NOMO-1 (cell line): Measurements from ENCODE around the gene ZWILCH.
"Not testable (repeated sequence)": the region's sequence is repeated elsewhere in the genome, so short reads cannot be mapped to it uniquely, and the experiment has no call there.

ENCODE experiments used
- DNase-seq, 2 experiments: peaks; one replicate each; lab custom pipeline; 2025; ENCODE audit not compliant: unreplicated experiment in 2 of 2; lab: John Stamatoyannopoulos, UW

Gene ZWILCH

DNA sequence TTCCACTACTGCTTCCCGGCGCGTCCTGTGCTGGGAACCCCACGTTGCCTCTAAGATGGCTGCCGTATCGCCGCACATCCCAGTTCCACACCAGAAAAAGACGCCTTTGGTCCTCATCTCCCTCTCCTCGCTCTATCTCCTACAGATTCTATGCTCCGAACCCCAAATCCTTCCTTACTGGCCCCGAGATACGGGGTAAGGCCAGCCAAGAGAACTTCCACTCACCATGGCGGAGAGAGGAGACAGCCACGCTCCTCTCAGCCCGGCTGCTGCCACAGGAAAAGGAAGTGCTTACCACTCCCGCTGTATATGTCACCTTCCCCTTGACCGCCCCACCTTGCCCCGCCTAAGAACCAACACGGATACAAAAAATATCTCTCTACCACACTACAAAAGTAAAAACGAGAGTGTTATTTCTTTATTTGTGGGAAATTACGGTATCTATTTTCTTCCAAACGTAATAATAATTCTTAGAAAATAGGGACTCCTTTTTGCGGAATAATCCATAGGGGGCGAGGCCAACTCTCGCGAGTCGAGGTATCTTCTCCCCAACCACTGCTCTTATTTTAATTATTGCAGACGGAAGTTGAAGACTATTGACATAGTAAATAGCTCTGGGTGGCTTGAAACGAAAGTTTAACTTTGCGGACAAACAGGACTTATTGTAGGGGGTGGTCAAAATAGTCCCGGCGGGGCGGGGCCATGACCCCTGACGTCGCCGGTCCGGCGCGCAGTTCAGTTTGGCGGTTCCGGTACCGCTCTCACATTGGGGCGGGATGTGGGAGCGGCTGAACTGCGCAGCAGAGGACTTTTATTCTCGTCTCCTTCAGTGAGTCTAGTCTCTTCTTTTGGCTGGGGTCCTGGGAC, at the start of gene ZWILCH, which contains the start of gene RPL4:
ZWILCH (plus strand) TSS at position 764 of the 867 bp plus-strand sequence; CDS start at position 777, 13 bp downstream.
RPL4 (minus strand) TSS at position 293 of the 867 bp plus-strand sequence; CDS start at position 228, 65 bp downstream.
- DNase-seq, result peak; percentile 82 to 84

DNA sequence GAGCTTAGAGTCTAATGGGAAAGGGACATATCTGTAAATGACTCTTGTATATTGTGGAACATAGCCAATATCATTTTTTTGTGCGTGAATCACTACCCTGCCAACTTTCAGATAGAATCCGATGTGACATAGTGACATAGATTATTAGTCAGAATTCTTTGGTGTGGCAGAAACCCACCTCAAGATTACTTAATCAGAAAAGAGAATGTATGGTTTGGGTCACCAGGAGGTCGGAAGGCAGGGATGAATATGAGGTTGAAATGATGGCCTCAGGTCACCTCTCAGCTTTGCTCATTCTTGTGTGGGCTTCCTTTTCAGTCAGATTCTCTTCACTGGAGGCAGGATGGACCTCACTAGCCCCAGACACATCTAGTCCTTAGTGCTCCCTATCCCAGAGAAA, 48.9 kb upstream of the ZWILCH start:
- no peak for DNase-seq

GRCh38 chr15:66459818-66460615, 45.1 kb upstream of the ZWILCH start:
- no peak for DNase-seq

- not testable (repeated sequence) for DNase-seq
Measured at GRCh38 chr15:66461294-66461693, 43.8 kb upstream of the ZWILCH start.

DNA sequence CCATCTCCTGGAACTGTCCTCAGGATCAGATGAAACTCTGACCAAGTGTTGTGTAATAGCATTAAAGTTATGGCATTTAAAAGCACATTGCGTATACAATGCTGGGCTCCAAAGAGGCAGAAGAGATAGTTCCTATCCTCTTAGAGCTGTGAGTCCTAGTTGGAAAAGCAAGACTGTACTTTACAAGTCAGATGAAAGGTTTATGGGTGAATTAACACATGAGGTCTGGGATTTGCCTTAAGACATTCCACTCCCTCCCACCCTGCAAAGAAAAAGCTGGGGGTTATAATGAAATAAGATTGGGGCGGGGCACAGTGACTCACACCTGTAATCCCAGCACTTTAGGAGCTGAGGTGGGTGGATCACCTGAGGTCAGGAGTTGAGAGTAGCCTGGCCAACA, 43.2 kb upstream of the ZWILCH start:
- no peak for DNase-seq

DNA sequence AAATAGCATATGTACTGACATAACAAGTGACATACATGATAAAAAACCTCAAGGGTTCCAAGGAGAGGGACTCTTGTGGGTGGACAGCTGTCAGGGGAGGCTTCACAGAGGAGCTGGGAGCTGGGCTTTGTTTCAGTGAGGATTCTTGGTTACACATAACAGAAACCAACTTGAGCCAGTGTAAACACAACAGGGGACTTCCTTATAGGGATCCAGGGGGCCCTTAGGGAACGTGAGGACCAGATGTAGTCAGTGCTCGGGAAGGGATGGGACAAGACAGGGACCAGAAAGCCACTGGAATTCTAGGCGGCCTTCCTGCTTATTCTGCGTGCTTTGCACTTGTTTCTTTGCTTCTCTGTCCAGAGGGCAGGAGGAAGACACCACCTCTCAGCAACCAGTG, 42.5 kb upstream of the ZWILCH start:
- DNase-seq, result no peak

GRCh38 chr15:66465294-66465693, 39.8 kb upstream of the ZWILCH start:
- peak; percentile 4 to 19 for DNase-seq

GRCh38 chr15:66467162-66468040, 37.7 kb upstream of the ZWILCH start:
- DNase-seq, result not testable (repeated sequence)

GRCh38 chr15:66470825-66471224, 34.3 kb upstream of the ZWILCH start:
- DNase-seq, result not testable (repeated sequence)

DNA sequence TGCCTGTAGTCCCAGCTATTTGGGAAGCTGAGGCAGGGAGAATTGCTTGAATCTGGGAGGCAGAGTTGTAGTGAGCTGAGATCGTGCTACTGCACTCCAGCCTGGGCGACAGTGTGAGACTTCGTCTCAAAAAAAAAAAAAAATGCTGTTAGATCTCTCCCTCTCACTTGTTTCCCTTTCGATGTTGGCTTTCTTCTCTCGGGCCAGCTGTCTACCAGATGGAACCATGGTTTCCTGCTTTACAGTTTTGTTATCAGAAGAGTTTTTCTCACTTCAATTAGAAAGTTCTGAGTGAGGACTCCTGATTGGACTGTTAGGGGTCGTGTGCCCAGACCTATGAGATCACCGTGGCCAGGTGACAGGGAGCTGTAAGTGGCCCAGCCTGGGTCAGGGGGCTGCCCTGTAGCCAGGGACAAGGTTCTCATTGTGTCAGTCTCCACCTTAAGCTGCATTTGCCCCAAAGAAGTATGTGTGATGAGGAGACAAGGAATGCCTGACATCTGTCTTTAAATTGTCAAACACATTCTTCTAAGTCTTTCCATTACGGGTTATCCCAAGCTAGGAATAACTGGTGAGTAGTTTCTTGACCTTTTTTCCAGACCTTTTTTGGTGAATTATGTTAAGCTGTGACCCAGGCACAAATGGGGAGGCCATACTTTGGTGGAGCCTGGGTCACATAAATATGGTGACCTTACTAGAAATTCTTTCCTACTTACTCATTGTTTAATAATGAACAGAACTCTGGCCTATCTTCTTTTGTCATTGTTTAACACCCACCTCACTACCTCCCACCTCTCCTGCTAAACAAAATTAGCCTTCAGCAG, 32.7 kb upstream of the ZWILCH start:
- DNase-seq, result no peak

- no peak for DNase-seq
Measured at GRCh38 chr15:66474135-66474534, 31.0 kb upstream of the ZWILCH start.

- no peak for DNase-seq
Measured at GRCh38 chr15:66474963-66475362, 30.2 kb upstream of the ZWILCH start.

GRCh38 chr15:66476535-66476934, 28.6 kb upstream of the ZWILCH start:
- DNase-seq, result no peak

DNA sequence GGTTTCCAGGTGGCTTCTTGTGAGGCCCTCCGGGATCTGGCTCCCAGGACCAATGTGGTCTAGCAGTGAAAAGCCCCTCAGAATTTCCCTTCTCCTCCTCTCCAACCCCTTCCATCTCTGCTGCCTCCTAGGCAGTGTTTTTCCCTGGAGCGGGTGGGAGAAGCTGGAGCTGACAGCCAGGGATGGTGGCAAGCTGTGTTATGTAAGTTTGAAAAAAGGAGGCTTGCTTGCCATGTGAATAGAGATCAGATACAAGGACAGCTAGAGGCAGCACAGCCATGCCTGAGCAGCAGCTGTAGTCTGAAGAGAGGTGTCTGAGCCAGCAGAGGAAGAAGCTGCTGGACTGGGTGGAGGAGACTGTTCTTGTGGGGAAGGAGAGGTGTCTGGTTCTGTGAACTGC, 28.1 kb upstream of the ZWILCH start:
- no peak for DNase-seq

DNA sequence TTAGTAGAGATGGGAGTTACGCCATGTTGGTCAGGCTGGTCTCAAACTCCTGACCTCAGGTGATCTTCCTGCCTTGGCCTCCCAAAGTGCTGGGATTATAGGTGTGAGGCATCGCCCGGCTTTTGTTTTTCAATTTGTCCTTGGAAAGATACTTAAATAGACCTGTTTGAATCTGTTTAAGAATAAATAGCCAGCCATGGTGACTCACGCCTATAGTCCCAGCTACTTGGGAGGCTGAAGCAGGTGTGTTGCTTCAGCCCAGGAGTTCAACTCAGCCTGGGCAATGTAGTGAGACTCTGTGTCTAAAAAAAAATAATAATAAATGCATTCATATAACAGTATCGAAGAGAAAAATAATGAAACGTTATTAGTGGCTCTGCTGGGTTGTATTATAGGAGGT, 24.9 kb upstream of the ZWILCH start:
- DNase-seq, result no peak

DNA sequence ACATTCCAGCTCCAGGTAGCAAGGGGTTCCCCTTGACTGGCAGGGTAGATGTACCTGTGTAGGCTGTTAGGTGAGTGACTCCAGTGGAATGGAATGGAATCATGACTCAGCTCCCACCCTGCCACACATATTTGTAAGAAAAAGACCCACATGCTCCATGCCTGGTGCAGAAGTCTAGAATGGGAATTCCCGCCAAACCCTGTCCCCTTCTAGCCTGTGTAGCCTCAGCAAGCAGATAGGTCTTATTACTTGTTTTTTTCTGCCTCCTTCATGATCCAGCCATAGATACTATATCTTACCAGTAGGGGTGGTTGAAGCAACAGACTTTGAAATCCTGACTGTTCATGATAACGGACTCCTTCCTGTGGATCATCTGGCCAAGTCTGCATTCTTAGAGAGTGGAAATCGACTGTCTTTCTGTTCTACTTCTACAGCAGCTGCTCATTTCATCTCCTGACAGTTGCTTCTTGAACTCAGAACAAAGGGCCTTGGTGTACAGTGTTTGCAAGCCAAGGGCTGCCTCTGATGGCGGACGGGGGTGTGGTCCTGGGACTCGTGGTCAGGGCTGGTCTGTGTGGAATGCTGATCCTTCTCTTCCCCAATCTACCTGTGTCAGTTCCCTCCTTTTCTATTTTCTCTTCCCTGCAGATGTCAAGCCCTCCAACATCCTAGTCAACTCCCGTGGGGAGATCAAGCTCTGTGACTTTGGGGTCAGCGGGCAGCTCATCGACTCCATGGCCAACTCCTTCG, 23.8 kb upstream of the ZWILCH start:
- DNase-seq, result no peak

DNA sequence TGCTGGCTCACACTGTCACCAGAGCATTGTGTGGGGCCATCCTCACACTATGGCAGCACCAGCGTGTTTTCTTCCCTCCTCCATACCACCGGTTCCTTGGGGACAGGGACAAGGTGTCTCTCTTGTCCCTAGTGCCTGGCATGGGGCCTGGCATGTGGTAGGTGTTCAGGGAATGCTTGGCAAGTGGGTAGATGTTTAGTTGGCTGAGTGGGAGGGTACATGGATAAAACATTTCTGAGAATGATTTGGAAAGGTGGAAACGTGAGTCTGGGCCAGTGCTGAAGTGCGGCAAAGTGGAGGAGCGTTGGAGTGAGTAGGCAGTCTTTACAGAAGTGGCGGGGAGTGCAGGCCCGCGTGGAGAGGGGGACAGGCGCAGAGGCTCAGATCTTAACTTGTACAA, 22.6 kb upstream of the ZWILCH start:
- no peak for DNase-seq

DNA sequence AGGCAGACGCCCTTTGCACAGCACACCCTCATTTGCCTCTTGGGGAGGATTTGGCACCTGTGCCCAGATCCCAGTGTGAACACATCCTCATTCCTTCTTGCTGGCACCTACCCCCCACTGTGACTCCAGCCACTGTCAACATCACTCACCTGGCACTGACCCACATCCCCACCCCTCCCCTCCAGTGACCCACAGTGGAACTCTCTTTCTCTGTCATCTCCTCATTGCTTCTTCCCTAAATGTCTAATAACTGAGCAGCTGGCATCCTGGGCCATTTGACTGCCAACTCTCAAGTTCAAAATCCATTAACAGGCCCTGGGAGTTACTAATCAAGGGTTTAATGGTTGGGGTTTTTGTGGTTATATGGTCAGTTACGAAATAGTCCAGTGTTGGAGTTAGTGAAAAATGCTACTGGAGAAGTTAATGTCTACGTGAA, 22.0 kb upstream of the ZWILCH start:
- DNase-seq, result peak; percentile 87 to 91

DNA sequence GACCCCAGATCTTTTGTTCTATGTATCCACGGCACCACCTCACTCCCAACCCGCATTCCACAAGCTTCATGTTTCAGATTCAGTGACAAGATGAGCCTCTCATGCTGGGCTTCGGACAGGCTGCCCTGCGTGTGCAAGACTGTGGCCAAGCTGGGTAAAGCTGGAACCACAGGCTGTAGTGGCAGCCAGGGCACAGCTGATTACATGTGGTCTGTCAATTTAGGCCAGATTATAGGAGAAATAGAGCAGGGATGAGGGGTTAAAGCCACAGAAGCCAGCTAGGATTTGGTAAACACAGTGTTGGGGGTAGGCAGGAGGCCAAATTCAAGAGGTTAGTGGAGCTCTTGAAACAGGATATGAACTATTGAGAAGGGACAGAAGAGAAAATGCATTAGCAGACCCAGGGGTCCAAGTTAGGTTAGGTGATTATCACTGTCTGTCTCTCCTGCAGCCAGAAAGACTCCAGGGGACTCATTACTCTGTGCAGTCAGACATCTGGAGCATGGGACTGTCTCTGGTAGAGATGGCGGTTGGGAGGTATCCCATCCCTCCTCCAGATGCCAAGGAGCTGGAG, 20.5 kb upstream of the ZWILCH start:
- no peak for DNase-seq
